NCI-H2107 treated with DMSO at 0.1 percent for 48 hours (cell line): ENCODE data around the gene TSPYL1.

Experiments
- DNase-seq: peaks from one replicate; lab custom pipeline; 2025; ENCODE audit not compliant: unreplicated experiment; lab: John Stamatoyannopoulos, UW

TSPYL1 gene

DNA sequence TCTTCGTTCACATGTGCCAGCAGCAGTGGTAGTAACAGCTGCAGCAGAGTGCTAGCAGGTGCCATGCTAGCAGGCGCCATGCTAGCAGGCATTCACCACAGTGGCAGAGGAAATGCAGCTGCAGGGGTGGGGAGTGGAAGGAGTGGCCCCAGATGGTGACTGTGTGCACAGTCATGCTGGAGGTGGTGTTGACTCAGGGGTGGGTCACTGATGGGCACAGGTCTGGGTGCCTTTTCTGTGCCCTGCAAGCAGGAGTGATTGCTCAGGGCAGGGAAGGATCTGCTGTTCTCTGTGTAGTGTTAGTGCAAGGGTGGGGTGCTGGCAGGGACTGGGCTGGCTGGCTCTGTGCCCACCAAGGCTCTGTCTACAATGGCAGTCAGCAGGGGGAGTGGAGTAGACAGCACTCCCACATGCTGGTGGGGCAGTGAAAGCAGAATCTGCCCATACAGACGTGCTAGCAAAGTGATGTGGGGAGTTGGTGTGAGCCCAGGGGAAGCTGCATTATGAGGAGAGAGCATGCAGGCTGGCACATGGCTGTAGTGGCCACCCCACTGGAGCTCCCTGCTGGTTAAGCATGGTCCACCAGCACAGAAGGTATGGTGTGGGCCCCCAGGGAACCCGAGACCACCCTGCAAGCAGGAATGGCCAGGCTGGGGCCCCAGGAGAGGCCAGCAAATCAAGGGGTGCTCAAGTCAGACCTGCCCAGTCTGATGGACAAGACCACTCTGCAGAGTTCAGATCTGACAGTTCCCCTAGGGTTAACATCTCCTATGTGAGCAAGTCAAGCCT lies 14.5 kb downstream of the TSPYL1 start:
- no peak for DNase-seq

DNA sequence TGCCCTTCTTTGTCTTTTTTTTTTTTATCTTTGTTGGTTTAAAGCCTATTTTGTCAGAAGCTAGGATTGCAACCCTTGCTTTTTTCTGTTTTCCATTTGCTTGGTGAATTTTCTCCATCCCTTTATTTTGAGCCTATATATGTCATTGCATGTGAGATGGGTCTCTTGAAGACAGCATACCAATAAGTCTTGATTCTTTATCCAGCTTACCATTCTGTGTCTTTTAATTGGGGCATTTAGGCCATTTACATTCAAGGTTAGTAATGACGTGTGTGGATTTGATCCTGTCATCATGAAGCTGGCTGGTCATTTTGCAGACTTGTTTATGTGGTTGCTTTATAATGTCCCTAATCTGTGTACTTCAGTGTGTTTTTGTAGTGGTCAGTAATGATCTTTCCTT lies 16.4 kb downstream of the TSPYL1 start:
- no peak for DNase-seq

DNA sequence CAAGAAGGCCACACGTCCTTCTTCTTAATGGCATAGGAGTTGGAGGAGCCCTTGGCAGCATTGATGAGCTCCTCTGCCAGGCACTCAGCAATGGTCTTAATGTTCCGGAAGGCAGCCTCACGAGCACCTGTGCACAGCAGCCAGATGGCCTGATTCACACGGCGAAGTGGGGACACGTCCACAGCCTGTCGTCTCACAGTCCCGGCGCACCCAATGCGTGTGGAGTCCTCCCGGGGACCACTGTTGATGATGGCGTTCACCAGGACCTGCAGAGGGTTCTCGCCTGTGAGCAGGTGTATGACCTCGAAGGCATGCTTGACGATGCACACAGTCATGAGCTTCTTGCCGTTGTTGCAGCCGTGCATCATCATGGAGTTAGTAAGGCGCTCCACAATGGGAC lies 21.2 kb downstream of the TSPYL1 start:
- no peak for DNase-seq

DNA sequence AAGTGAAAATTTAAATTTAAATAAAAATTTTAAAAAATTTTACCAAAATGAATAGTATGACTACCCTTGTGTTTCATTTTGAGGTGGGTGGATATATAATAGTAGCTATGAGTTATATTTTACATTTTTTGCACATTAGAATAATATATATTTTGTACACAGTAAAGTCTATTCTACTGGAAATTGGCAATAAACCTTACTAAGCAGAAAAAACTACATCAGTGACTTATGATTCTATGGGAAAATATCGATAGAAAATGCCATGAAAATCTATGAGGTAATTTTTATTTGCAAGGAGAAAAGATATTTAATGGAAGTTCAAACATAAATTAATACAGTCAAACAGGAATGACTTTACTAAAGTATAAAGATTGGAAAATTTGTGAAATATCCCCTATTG lies 23.0 kb downstream of the TSPYL1 start:
- DNase-seq: no peak

DNA sequence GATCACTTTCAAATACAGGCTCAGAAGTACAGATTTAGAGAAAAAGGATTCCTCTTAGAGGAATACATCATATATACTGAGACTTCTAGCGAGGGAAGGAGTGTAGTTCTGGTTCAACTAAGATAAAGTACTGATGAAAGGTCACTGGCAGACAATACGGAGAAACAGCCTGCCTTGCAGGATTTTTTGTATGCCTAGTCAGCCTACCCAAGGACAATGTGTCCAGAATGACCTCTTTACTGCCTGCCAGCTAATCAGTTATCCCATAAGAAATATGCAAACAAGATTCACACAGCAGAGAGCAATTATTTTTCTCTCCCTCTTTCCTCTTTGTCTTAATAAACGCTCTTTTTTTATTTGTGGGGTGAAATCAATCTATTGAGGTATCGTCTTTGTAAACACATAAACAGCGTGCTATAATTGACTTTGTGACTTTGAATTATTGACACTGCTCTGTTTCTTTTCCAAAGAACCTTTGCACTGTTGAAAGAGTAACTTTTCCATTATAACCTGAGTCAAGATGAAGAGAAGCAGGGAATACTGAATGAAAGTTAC lies 24.4 kb downstream of the TSPYL1 start:
- DNase-seq: no peak

DNA sequence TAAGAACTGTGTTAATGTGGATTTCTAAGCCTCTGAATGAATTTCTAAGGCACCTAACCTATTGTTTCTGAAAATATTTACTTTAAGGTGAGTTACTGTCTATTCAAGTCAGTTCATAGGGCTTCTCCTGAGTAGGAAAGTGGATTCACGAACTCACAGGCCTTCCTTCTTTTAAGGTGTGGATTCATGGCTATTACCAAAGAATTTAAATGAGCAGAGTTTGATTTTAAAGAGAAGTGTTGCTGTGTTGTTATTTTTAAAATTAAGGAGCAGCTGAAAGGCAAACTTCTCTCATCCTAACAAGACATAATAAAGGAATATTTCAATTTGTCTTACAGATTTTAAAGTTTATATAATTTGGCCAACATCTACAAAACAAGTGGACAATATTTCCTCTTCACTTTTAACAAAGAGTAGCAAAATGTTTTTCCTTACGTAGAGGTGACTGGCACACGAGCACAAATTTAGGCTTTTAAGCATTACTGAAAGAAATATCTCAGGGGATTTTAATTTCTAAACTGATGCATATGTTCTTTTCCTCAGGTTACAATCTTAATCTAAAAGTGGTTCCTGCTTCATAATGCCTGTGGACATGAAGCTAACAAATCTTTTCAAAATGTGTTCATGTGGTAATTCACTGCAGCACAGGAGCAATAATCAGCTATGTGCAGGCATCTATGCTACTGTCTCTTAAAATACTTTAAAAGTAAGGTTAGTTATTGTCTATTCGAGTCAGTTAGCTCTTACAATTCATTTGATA lies 25.3 kb downstream of the TSPYL1 start:
- DNase-seq: no peak

DNA sequence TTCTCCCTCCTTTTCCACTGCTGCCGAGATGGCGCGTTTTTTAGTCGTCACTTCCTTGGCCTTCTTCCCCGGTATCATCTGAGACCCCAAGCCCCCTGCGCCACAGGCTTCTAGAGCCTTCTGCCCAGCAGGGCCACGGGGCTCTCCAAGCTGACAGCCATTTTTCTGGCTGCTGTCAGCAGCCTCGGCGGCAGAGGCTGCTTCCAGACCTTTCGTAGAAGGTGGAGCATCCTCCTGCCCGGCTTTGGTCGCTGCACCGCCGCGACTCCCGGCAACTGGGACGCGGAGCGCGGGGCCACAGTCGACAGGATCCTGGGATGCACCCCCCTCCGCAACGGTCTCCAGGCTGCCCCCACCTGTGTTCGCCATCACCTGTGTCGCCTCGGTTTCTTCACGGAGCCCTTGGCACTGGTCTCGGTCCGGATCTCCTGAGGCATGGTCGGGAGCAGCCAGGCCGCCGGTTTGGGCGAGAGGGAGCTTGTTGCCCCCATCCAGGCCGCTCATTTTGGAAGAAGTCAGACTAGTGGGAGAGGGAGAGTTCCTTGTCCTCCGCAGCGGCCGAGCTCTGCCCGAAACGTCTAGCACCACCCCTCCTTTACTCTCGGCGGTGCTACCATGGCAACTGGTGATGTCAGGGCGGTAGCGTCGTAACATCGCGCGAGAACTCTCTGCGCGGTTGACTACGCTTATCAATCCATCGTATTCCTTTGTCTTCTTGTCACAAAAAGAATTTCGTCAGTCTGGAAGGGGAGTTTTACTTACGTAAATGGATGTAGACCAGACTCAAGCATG lies 26.0 kb downstream of the TSPYL1 start, which contains the start of gene TSPYL4:
Gene TSPYL4, minus strand, starts transcription at position 571 of the 792 bp plus-strand sequence. Its CDS starts 67 bp downstream, at position 504.
- DNase-seq: peak; percentile 89

DNA sequence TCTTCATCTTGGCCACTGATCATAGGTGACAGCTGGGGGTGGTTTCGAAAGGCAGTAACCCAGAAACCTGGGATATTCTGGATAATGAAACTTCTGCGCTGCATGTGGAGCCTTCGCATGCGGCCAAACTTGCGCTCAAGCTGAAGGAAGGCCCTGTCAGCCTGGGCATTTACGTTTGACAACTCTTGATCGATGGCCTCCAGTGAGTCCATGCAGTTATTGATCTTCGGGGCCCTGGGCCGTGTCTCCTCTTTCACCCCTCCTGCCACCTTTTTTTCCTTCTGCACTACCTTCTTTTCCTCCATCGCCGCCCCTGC lies 26.6 kb downstream of the TSPYL1 start:
- DNase-seq: no peak

DNA sequence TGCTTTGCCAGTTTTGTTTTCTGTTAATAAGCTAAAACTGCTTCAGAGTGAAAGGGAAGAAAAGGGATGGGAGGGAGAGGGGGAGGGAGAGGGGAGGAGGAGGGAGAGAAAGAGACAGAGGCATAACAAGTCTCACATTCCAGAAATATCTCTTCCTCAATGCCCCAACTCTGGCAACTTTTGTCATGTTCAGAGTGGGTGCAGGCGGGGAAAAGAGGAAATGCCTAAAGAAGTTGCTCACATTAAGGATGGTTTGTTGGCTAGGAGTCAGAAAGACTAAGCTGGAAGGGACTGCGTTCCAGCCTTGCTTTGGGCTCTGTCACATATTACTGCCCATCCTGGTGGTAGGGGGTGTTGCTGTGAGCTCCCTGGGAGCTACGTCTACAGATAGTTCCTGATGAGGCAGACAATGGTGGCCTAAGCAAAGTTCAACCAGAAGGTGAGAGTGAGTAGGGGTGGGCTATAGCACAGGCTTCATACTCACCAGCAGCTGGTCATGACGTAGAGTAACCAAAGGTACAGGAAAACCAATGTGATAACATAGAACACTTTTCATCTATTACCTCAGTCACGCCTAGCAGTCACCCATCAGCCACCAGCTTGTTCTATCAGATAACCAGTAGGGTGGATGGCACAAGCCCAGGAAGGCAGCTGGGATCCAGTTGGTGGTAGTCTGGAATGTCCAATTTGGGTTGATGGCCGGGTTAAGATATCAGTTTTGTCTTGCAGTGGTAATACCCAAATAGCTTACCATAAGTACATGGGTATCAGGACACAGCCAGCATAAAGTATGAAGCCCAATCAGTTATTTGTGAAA lies 28.0 kb downstream of the TSPYL1 start:
- no peak for DNase-seq

DNA sequence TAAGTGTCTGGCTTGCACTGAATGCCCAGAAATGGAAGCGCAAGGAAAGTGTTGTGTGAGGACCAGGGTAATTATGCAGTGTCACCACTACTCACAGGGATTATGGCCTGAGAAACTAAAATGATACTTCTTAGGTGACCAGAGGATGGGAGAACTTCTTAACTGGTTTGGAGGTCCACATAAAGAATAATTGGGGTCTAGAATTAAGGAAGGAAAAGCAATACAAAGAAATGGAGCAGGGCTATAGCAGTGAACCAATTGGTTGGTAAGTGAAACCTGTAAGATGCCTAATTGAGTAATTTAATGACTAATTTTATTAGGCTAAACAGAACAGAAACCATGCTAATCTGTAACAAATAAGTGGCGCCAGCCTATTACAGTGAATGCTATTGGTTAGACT lies 31.2 kb downstream of the TSPYL1 start:
- no peak for DNase-seq

DNA sequence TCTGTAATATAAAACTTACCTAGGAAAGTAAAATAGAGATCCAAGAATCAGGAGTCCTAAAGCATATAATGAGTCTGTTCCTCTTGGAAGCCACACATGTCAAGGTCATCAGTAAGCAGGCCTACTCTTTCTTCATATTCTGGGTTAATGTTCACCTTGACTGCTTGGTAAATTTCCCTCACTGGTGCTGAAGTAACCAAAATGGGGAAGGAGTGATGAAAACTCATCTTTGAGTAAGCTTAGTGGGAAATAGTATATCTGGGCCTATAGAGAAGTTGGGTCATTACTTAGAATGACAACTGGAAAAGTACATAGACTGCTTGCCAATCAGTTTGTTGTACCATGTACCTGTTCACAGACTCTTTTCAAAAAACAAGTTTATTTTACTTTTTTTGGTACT lies 32.4 kb downstream of the TSPYL1 start:
- DNase-seq: no peak

DNA sequence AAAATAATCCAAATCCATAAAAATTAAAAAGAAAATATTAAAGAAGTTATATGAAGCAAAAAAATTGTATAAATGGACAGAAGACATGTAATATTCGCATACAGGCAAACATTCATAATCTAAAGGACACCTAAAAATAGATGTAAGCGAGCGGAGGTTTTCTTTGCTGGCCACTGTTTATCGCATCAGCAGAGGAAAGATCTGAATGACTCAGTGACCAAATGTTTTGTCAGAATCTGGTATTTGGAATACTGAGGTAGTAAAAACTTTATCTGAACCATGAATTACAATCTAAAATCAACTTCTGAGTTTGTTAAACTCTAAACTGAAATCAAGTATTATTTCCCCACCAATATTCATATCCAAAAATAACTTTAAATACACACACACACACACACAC lies 33.6 kb downstream of the TSPYL1 start:
- DNase-seq: no peak

DNA sequence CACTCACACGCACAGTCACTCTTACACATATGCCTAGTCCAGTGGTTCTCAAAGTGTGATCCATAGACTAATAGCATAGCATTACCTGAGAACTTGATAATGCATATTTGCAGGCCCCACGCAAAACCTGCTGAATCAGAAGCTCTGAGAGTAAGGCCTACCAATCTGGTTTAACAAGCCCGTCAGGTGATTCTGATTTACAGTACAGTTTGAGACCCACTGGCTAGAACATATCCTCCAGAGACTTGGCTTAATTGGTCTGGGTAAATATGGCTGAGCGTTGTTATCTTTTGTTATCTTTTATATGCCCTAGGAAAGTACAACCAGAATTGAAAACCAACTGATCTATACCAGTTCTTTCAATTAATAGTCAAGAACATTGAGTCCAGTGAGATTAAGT lies 35.4 kb downstream of the TSPYL1 start:
- no peak for DNase-seq

DNA sequence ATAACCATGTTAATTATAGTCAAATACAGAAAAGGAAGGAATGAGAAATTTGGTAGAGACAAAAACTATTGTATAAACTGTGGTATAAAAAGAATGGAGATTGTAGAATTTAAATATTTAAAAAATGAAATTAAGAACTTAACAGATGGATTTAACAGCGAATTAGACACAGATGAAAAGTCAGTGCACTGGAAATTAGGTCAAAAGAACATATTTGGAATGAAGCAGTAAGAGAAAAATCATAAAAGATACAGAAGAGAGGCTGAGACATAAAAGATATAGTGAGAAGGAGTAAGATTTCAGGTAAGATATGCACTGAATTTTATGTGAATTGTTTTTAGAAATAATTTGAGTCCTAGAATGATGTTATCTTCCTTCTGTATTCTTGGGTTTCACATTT lies 39.9 kb downstream of the TSPYL1 start:
- DNase-seq: no peak

DNA sequence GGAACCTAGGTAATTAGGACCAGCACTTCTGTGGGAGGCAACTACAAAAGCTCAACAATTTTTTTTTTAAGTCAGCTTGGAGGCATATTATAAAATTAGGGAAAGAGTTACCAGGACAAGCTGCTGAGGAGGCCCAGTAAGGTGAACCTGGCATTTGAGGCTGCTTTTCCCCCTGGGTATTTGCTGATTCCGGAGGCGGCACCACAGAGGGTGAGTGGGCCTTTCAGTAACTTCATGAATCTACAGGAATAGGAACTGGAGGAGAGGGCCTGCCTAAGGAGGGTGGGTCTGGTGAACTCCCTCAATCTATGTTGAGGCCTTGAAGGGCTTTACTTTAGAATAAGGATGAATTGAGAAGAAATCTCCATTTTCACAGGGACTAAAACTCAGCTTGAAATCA lies 40.5 kb downstream of the TSPYL1 start:
- no peak for DNase-seq

DNA sequence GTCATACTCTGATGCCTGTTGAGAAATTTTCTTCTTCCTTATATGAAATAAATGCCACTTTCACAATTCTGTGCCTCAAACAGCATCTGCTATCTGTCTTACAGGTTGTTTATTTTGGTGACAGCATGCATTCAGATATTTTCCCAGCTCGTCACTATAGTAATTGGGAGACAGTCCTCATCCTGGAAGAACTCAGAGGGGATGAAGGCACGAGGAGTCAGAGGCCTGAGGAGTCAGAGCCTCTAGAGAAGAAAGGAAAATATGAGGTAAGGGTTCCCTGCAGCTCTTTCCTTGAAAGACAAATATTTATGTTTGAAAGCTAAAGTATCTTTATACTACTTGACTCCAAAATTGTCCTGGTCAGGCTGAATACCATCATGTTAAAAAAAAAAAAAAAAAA lies 41.6 kb downstream of the TSPYL1 start:
- DNase-seq: no peak

DNA sequence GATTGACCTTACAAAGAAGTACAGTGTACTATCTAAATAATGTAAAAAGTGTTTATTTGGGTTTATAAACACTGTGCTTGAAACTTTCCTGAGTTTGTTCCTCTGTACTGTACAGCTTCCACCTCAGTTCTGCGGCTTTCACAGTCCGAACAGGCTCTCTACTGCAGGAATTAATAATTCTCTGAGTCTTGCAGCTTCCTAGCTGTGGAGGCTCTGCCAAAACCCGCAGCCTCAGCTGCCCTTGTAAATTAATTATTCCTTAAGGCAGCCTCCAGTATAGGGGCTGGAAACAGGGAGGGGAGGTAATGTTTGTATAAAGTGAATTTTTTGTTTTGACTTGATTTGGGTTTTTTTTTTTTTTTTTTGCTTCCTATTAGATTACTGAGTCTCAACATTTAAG lies 45.0 kb downstream of the TSPYL1 start:
- DNase-seq: no peak

DNA sequence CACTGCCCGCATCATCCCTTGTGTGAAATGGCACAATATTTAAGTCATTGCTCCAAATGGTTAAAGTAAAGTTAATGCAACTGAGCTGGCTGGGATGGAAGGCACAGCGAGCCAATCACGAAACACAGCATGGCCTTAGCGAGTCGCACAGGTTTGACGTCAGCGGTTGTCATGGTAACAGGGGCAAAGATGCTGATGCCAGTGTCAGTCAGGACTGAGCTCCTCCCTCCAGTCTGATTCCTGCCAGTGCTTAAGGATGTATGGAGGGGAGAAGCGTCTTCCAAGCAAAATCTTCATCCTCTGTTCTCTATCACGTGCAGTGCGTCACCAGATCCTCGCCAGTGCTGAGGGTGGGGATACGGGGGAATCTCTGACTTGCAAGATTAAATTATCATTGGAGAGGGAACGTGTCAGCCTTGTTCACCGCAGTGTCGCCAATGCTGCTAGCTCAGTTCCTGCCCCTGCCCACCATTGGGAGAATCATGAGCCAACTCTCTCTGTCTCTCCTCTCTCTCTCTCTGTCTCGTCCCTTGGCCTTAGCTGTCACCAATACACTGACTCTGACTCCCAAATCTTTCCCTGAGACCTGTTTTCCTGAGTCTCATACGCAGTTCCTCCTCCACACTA lies 50.3 kb downstream of the TSPYL1 start:
- DNase-seq: no peak
